GM13977 (cell line): ENCODE measurements around the gene ZNF541.
"Not testable (repeated sequence)": the region's sequence is repeated elsewhere in the genome, so short reads cannot be mapped to it uniquely, and the experiment has no call there.

Source experiments
- DNase-seq: peaks from one replicate; pipeline ENCODE4 v3.0.0; 2012; ENCODE audit warnings: low spot score
- in situ Hi-C: fragments of 300-500 bp; cut with MboI; formaldehyde crosslinking; loops from one replicate; pipeline ENCODE4 v1.12.0; 2022; ENCODE audit warnings: low sequenced_read_pairs, low pct_unique_long_range_greater_than_20kb, mixed read lengths, inconsistent platforms; ENCODE audit not compliant: unreplicated experiment
- TF ChIP-seq, protein P1 (sequence below): IDR thresholded peaks from 2 replicates; pipeline ENCODE4 v1.5.1; 2012; ENCODE audit warnings: mild to moderate bottlenecking, control low read depth; ENCODE audit not compliant: insufficient read depth; ENCODE audit errors: extremely low read depth, missing control alignments

Gene ZNF541

DNA sequence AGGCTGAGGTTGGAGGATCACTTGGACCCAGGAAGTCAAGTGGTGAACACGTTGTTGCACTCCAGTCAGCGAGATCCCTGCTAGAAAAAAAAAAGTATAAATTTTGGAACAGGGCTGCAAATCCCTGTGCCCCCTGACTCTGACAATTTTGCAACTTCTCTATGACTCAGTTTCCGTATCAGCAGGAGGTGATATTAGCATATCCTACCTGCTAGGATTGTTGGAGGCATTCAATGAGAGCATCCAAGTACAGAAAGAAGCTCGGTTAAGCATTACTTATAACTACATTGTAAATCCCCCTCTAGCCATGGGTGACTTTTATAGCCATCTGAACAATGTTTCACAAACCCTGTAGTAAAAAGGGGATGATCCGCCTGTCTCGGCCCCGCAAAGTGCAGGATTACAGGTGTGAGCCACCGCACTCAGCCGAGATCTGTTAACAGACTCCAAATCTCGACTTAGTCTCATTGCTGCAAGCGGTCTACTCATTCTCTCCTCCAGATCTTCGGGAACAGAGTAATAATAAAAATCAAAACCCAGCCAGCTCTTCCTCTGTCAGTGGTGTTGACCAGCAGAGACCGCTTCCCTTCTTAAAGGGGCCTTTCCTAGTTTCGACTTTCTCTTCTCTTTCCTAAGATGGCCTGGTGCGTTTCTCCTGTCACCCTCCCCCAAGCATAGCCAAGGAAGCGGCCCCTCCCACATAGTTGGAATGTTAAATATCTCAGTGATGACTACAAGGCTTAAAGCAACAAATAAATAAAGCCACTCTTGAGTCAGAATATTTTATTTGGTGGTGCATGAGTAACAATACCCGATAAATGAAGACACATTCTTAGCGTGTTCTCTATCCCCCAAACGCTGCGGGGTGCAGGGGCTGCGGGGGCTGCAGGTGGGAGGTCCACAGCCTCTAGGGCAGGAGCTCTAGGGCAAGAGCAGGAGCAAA lies 25.7 kb upstream of the ZNF541 start:
- in situ Hi-C loops: no loop called here
- DNase-seq: no peak
- TF ChIP-seq, protein P1, sequence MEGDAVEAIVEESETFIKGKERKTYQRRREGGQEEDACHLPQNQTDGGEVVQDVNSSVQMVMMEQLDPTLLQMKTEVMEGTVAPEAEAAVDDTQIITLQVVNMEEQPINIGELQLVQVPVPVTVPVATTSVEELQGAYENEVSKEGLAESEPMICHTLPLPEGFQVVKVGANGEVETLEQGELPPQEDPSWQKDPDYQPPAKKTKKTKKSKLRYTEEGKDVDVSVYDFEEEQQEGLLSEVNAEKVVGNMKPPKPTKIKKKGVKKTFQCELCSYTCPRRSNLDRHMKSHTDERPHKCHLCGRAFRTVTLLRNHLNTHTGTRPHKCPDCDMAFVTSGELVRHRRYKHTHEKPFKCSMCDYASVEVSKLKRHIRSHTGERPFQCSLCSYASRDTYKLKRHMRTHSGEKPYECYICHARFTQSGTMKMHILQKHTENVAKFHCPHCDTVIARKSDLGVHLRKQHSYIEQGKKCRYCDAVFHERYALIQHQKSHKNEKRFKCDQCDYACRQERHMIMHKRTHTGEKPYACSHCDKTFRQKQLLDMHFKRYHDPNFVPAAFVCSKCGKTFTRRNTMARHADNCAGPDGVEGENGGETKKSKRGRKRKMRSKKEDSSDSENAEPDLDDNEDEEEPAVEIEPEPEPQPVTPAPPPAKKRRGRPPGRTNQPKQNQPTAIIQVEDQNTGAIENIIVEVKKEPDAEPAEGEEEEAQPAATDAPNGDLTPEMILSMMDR: no peak

DNA sequence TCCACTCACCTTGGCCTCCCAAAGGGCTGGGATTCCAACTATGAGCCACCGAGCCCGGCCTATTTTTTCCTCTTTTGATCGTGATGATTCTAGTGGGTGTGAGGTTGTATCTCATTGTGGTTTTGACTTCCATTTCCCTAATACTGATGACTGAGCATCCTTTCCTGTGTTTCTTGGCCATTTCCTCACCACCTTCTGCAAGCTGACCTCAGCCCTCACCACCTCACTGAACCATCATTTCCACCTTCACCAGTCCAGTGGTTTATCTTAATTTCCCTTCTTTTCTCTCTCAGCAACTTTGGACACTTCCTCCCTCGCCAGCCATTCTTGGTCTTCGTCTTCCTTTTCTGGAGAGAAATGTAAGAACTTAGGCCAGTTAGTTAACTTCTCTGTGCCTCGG lies 23.0 kb upstream of the ZNF541 start:
- TF ChIP-seq, protein P1: no peak
- no peak for DNase-seq
- in situ Hi-C loops: no loop called here

DNA sequence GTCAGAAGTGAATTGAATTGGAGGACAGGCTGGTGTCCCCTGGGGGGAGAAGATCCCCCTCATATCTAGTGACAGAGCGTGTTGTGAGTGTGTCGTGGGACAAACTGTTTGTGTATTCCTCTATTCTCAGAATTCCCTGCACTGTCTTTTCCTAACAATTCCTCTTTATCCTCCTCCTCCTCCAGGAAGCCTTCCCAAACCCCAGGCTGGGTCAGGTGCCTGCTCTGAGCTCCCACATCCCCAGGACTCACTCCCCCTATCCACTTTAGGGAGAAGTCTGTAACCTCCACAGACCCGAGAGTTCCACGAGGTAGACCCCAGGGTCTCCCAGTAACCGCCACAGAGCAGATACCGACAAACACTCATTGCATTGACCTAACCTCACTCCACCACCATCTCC lies 20.9 kb upstream of the ZNF541 start:
- in situ Hi-C loops: no loop called here
- TF ChIP-seq, protein P1: no peak
- no peak for DNase-seq

DNA sequence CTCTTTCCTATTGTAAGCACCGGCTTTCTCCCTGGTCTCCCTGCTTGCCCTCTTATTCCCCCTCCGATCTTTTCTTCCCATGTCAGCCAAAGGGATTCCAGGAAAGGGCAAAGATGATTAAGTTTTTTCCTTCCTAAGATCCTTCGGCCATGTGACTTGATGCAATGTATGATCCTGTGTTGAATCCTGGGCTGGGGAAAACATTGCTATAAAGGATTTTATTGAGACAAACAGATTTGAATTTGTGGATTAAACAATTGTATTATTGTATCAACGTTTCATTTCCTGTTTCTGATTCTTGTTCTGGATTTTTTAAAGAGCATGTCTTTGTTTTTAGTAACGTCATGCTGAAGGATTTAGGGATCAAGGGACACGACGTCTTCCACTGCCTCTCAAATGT lies 16.9 kb upstream of the ZNF541 start:
- in situ Hi-C loops: no loop called here
- TF ChIP-seq, protein P1: no peak
- no peak for DNase-seq

DNA sequence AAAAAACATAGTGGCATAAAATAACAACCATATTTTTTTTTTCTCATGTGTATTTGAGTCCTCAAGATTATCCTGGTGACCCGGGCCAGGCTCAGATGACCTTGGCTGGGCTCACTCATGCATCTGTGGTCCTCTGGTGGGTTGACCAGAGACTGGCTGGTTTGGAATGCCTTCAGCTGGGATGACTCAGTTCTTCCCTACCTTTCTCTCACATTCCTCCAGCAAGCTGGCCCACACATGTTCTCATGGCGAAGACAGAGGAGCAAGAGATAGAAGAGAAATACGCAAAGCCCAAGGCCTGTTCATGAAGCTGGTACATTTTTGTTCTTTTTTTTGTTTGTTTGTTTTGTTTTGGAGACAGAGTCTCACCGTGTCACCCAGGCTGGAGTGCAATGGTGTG lies 14.3 kb upstream of the ZNF541 start:
- TF ChIP-seq, protein P1: no peak
- in situ Hi-C loops: no loop called here
- no peak for DNase-seq

DNA sequence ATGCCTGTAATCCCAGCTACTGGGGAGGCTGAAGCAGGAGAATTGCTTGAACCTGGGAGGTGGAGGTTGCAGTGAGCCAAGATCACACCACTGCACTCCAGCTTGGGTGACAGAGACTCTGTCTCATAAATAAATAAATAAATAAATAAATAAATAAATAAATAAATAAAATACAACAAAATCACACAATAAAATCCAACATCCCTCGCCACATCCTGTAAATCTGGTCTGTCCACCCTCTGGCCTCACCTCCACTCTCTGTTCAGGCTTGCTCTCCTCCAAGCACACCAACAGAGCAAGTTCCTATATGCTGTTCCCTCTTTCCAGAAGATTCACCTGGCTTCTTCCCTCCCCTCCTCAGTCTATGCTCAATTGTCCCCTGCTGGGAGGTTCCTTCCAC lies 10.2 kb upstream of the ZNF541 start:
- DNase-seq, in situ Hi-C loops: not testable (repeated sequence)

DNA sequence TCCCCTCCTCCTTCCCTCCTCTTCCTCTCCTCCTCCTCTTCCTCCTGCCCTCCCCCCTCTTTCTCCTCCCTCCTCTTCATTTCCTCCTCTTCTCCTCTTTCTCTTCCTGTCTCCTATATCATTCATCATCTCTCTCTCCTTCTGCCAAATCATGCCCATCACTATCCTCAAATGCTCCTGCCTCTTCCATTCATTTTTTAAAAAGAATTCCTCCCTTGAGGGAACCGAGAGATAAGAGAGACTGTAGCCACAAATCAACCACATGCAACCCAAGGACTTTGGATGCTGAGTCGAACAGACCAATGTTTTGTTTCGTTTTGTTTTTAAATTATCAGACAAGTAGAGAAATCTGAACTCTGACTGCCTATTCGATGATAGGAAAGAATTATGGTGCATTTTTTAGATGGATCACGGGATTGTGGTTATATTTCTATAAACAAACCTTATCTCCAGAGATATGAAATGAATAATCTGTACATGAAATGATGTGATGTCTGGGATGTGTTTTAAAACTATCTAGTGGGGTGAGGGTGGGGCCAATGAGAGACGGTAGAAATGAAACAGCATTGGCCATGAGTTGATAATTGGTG lies 9.5 kb upstream of the ZNF541 start:
- no peak for DNase-seq
- TF ChIP-seq, protein P1: no peak
- in situ Hi-C loops: no loop called here
